Bone marrow (tissue), 2 donors: ENCODE results near the gene FRYL.
"Not testable (repeated sequence)": the region's sequence is repeated elsewhere in the genome, so short reads cannot be mapped to it uniquely, and the experiment has no call there.

Source experiments
- DNase-seq, 2 donors: peaks; one replicate each; lab custom pipeline; 2025; lab: John Stamatoyannopoulos, UW

FRYL gene

GRCh38 chr4:48746608-48747362, 33.3 kb downstream of the FRYL start:
- no peak for DNase-seq

- DNase-seq: not testable (repeated sequence)
Observed at GRCh38 chr4:48745223-48745622, 34.9 kb downstream of the FRYL start.

GRCh38 chr4:48742412-48742811, 37.7 kb downstream of the FRYL start:
- DNase-seq: no peak

GRCh38 chr4:48739560-48740019, 40.5 kb downstream of the FRYL start:
- DNase-seq: no peak

GRCh38 chr4:48738856-48739255, 41.2 kb downstream of the FRYL start:
- no peak for DNase-seq

GRCh38 chr4:48728906-48729496, 51.1 kb downstream of the FRYL start:
- not testable (repeated sequence) for DNase-seq

GRCh38 chr4:48727666-48728459, 52.2 kb downstream of the FRYL start:
- no peak for DNase-seq

- DNase-seq: no peak
Observed at GRCh38 chr4:48725414-48725813, 54.7 kb downstream of the FRYL start.

GRCh38 chr4:48722509-48723446, 57.3 kb downstream of the FRYL start:
- DNase-seq: no peak

GRCh38 chr4:48720459-48720858, 59.6 kb downstream of the FRYL start:
- no peak for DNase-seq

GRCh38 chr4:48718818-48719465, 61.1 kb downstream of the FRYL start:
- no peak for DNase-seq

GRCh38 chr4:48716285-48716684, 63.8 kb downstream of the FRYL start:
- not testable (repeated sequence) for DNase-seq

- no peak for DNase-seq
Observed at GRCh38 chr4:48710446-48711209, 69.5 kb downstream of the FRYL start.

GRCh38 chr4:48709901-48710300, 70.2 kb downstream of the FRYL start:
- DNase-seq: no peak

GRCh38 chr4:48708610-48709009, 71.5 kb downstream of the FRYL start:
- DNase-seq: no peak

GRCh38 chr4:48706736-48707135, 73.3 kb downstream of the FRYL start:
- no peak for DNase-seq

- no peak for DNase-seq
Observed at GRCh38 chr4:48705609-48706008, 74.5 kb downstream of the FRYL start.

GRCh38 chr4:48704091-48704802, 75.8 kb downstream of the FRYL start:
- DNase-seq: no peak

- no peak for DNase-seq
Observed at GRCh38 chr4:48699475-48699874, 80.6 kb downstream of the FRYL start.
